NOMO-1 (cell line): ENCODE measurements around the gene FBXL20.

Experiments
- DNase-seq, 2 experiments: peaks; one replicate each; lab custom pipeline; 2025; ENCODE audit not compliant: unreplicated experiment in 2 of 2; lab: John Stamatoyannopoulos, UW

The FBXL20 gene

GRCh38 chr17:39208893-39209292 is 192.5 kb downstream of the FBXL20 start:
- DNase-seq, result peak in 1 of 2 experiments; percentile 31

- DNase-seq, result no peak
These were observed 193.3 kb downstream of the FBXL20 start for GRCh38 chr17:39208136-39208535.

- DNase-seq, result no peak
These were observed 196.3 kb downstream of the FBXL20 start for GRCh38 chr17:39205112-39205526.

- DNase-seq, result no peak
These were observed 197.2 kb downstream of the FBXL20 start for GRCh38 chr17:39204245-39204644.
